PC-9 (cell line): ENCODE results near the gene CCDC85B. TPM values are rescaled to one million over a fixed set of nuclear protein-coding genes. Genes with fewer than 3 reads are reported as not detected.

Source experiments
- BruUV-seq: library from RNA; stranded (reverse); fragments of 400-500 nt; replicated peaks from 2 replicates; lab custom pipeline; 2021; lab: Mats Ljungman, UMichigan
- CTCF ChIA-PET: fragments of 300-600 bp; sonication (Branson Sonifier 250); formaldehyde crosslinking; loops from one replicate; lab custom pipeline; 2022; ENCODE audit warnings: antibody characterized with exemption; lab: Charles Lee
- POLR2A ChIA-PET: fragments of 300-600 bp; sonication (Branson Sonifier 250); formaldehyde crosslinking; loops from one replicate; lab custom pipeline; 2022; ENCODE audit warnings: antibody characterized with exemption; ENCODE audit not compliant: unreplicated experiment; lab: Charles Lee
- DNase-seq, 2 experiments: peaks; one replicate each; pipeline versions ENCODE4 v3.0.0 to v3.0.0-alpha.2; 2015 to 2022; ENCODE audit warnings: mixed read lengths in 1 of 2
- H2AFZ ChIP-seq: fragments of 200-600 bp; sonication (generic); 2 replicates; pipeline ENCODE4 v1.8.1; 2017; ENCODE audit warnings: antibody characterized with exemption
- H3F3A ChIP-seq: fragments of 200-600 bp; sonication (generic); 2 replicates; pipeline ENCODE4 v1.8.1; 2017; ENCODE audit warnings: antibody characterized with exemption, mild to moderate bottlenecking, low read depth; ENCODE audit not compliant: insufficient read depth
- H3K27ac ChIP-seq: fragments of 200-600 bp; sonication (generic); 2 replicates; pipeline ENCODE4 v1.6.1; 2016; ENCODE audit warnings: mixed run types
- H3K27me3 ChIP-seq: fragments of 200-600 bp; sonication (generic); 2 replicates; pipeline ENCODE4 v1.6.1; 2016; ENCODE audit warnings: low read depth, mixed run types; ENCODE audit not compliant: insufficient read depth
- H3K36me3 ChIP-seq: fragments of 200-600 bp; sonication (generic); 2 replicates; pipeline ENCODE4 v1.6.1; 2016; ENCODE audit warnings: low read depth, mixed run types
- H3K4me1 ChIP-seq: fragments of 200-600 bp; sonication (generic); replicated peaks from 2 replicates; pipeline ENCODE4 v1.6.1; 2016; ENCODE audit warnings: mixed run types; ENCODE audit not compliant: insufficient read depth
- H3K4me2 ChIP-seq: fragments of 200-600 bp; sonication (generic); 2 replicates; pipeline ENCODE4 v1.6.1; 2017; ENCODE audit warnings: mixed run types
- H3K4me3 ChIP-seq: fragments of 200-600 bp; sonication (generic); 2 replicates; pipeline ENCODE4 v1.6.1; 2016; ENCODE audit warnings: mixed run types
- H3K79me2 ChIP-seq: fragments of 200-600 bp; sonication (generic); 2 replicates; pipeline ENCODE4 v1.6.1; 2017; ENCODE audit warnings: low read depth, mixed run types
- H3K9me2 ChIP-seq: fragments of 200-600 bp; sonication (generic); 2 replicates; pipeline ENCODE4 v1.8.1; 2017; ENCODE audit warnings: mild to moderate bottlenecking; ENCODE audit not compliant: insufficient read depth
- H3K9me3 ChIP-seq: fragments of 200-600 bp; sonication (generic); 2 replicates; pipeline ENCODE4 v1.8.1; 2016; ENCODE audit warnings: low read depth; ENCODE audit not compliant: insufficient read depth
- H4K20me1 ChIP-seq: fragments of 200-600 bp; sonication (generic); 2 replicates; pipeline ENCODE4 v1.8.1; 2017; ENCODE audit not compliant: insufficient read depth
- CTCF ChIP-seq: fragments of 200-600 bp; sonication (generic); conservative IDR thresholded peaks from 2 replicates; pipeline ENCODE4 v1.6.1; 2017; ENCODE audit warnings: mixed run types, antibody characterized with exemption, mild to moderate bottlenecking, moderate library complexity
- EZH2 ChIP-seq: fragments of 200-600 bp; sonication (generic); IDR thresholded peaks from 2 replicates; pipeline ENCODE4 v1.8.0; 2017; ENCODE audit warnings: antibody characterized with exemption, low read depth
- intact Hi-C: fragments of 100-400 bp; cut with micrococcal nuclease; formaldehyde crosslinking; loops from one replicate; pipeline ENCODE4 v1.10.0; 2022; ENCODE audit not compliant: unreplicated experiment
- total RNA-seq: library from RNA; stranded (reverse); gene quantifications from 2 replicates; pipeline ENCODE4 v1.2.3, GENCODE V29; 2021

CCDC85B gene
- total RNA-seq, 1 experiment from 2014 or later = 45.0 TPM

GRCh38 chr11:65855927-65856363 lies 34.5 kb upstream of the CCDC85B start:
- POLR2A ChIA-PET = interaction anchor here (1.0 kb wide), 1 partner anchor 193 kb away, joined by 4 read pairs; the partner anchor contains the start of gene RELA
- H3K9me2 ChIP-seq = no peaks in the 10 kb centered on the region
- peaks cover 13% of the 10 kb centered on the region for H3K4me1 ChIP-seq
- H4K20me1 ChIP-seq = peaks cover 46% of the 10 kb centered on the region
- no peaks in the 10 kb centered on the region for H3K27me3 ChIP-seq
- TF ChIP-seq EZH2 (no peak), CTCF (no peak)
- BruUV-seq = TSS peak; percentile 31
- no peak overlapping the region for H2AFZ ChIP-seq
- H3K36me3 ChIP-seq = peaks cover 30% of the 10 kb centered on the region
- H3K9me3 ChIP-seq = no peaks in the 10 kb centered on the region
- peak overlapping the region; percentile 96 for H3K4me3 ChIP-seq
- H3K4me2 ChIP-seq = peak overlapping the region; percentile 91
- H3K27ac ChIP-seq = no peak overlapping the region
- intact Hi-C loops = no loop called here
- CTCF ChIA-PET = no interaction called here
- peaks cover 47% of the 10 kb centered on the region for H3K79me2 ChIP-seq
- peak in 1 of 2 experiments; percentile 31 for DNase-seq
- H3F3A ChIP-seq = peaks cover 74% of the 10 kb centered on the region

GRCh38 chr11:65856689-65857499 lies 33.6 kb upstream of the CCDC85B start:
- H4K20me1 ChIP-seq = peaks cover 46% of the 10 kb centered on the region
- H3K4me1 ChIP-seq = peaks cover 17% of the 10 kb centered on the region
- H3K27ac ChIP-seq = peak overlapping the region; percentile 53
- intact Hi-C loops = loop anchor here (1.0 kb wide), 1 partner anchor 145 kb away; the partner anchor contains the start of gene KAT5
- peaks cover 57% of the 10 kb centered on the region for H3K79me2 ChIP-seq
- peak; percentile 64 to 76 for DNase-seq
- POLR2A ChIA-PET = interaction anchor here (0.5 to 1.0 kb wide), 4 partner anchors 30 to 194 kb away, joined by 3 to 4 read pairs (median 3); partner anchors contain the start of gene RELA
- TF ChIP-seq EZH2 (no peak), CTCF (no peak)
- BruUV-seq = no TSS peak
- no peaks in the 10 kb centered on the region for H3K9me3 ChIP-seq
- peak overlapping the region; percentile 96 for H3K4me3 ChIP-seq
- CTCF ChIA-PET = no interaction called here
- peaks cover 68% of the 10 kb centered on the region for H3F3A ChIP-seq
- no peaks in the 10 kb centered on the region for H3K27me3 ChIP-seq
- H2AFZ ChIP-seq = peak overlapping the region; percentile 68; the same call in 1 of the 2 replicates
- peaks cover 32% of the 10 kb centered on the region for H3K36me3 ChIP-seq
- H3K9me2 ChIP-seq = no peaks in the 10 kb centered on the region
- H3K4me2 ChIP-seq = peak overlapping the region; percentile 91

GRCh38 chr11:65857500-65857852 lies 33.0 kb upstream of the CCDC85B start:
- peaks cover 21% of the 10 kb centered on the region for H3K4me1 ChIP-seq
- H3K4me2 ChIP-seq = peak overlapping the region; percentile 91
- H3K9me3 ChIP-seq = no peaks in the 10 kb centered on the region
- BruUV-seq = no TSS peak
- ChIA-PET POLR2A (interaction anchor here (0.6 to 0.7 kb wide), 2 partner anchors 55 to 104 kb away, joined by 3 read pairs; no protein-coding TSS in a partner anchor), CTCF (no interaction called here)
- H3K9me2 ChIP-seq = no peaks in the 10 kb centered on the region
- H3F3A ChIP-seq = peaks cover 62% of the 10 kb centered on the region
- H3K27ac ChIP-seq = peak overlapping the region; percentile 53
- H3K36me3 ChIP-seq = peaks cover 38% of the 10 kb centered on the region
- TF ChIP-seq CTCF = no peak
- no peak for TF ChIP-seq EZH2
- no peaks in the 10 kb centered on the region for H3K27me3 ChIP-seq
- H3K79me2 ChIP-seq = peaks cover 62% of the 10 kb centered on the region
- no peak overlapping the region for H2AFZ ChIP-seq
- intact Hi-C loops = loop anchor here (1.0 kb wide), 1 partner anchor 145 kb away; the partner anchor contains the start of gene KAT5
- peak overlapping the region; percentile 96 for H3K4me3 ChIP-seq
- peaks cover 46% of the 10 kb centered on the region for H4K20me1 ChIP-seq
- DNase-seq = peak in 1 of 2 experiments; percentile 33
